Liver (tissue), 9 donors: ENCODE data around the gene C12orf76. TPM values are rescaled to one million over a fixed set of nuclear protein-coding genes. Genes with fewer than 3 reads are reported as not detected.
"Not testable (repeated sequence)": the region's sequence is repeated elsewhere in the genome, so short reads cannot be mapped to it uniquely, and the experiment has no call there.

Experiments
- DNase-seq: peaks from one replicate; pipeline ENCODE4 v3.0.0-alpha.2; 2017; ENCODE audit warnings: low spot score
- H3K27ac ChIP-seq, 2 donors: one replicate each; pipeline ENCODE4 v1.7.0; 2013; ENCODE audit warnings: inconsistent platforms in 2 of 2, low read length in 2 of 2, control low read depth in 1 of 2, low read depth in 1 of 2, mild to moderate bottlenecking in 1 of 2
- H3K27me3 ChIP-seq, 4 donors: one replicate each; pipeline versions ENCODE4 v1.6.1 to v1.7.0; 2013; ENCODE audit warnings: low read length in 3 of 4, inconsistent platforms in 1 of 4, mild to moderate bottlenecking in 1 of 4, moderate library complexity in 1 of 4; ENCODE audit not compliant: control insufficient read depth in 4 of 4, insufficient read depth in 4 of 4
- H3K36me3 ChIP-seq, 4 donors: one replicate each; pipeline versions ENCODE4 v1.6.1 to v1.7.0; 2013; ENCODE audit warnings: low read length in 3 of 4, mild to moderate bottlenecking in 3 of 4, low read depth in 1 of 4, moderate library complexity in 1 of 4; ENCODE audit not compliant: control insufficient read depth in 4 of 4, insufficient read depth in 3 of 4
- H3K4me1 ChIP-seq, 4 donors: one replicate each; pipeline versions ENCODE4 v1.6.1 to v1.7.0; 2013; ENCODE audit warnings: low read length in 3 of 4, mild to moderate bottlenecking in 3 of 4, moderate library complexity in 1 of 4; ENCODE audit not compliant: control insufficient read depth in 4 of 4, insufficient read depth in 4 of 4
- H3K4me3 ChIP-seq, 3 donors: one replicate each; pipeline versions ENCODE4 v1.6.1 to v1.7.0; 2013; ENCODE audit warnings: low read length in 3 of 3, control low read depth in 1 of 3, low read depth in 1 of 3, mild to moderate bottlenecking in 1 of 3
- H3K9ac ChIP-seq, 2 donors: one replicate each; pipeline ENCODE4 v1.7.0; 2013; ENCODE audit warnings: low read length in 2 of 2, mild to moderate bottlenecking in 2 of 2, moderate library complexity in 2 of 2, control low read depth in 1 of 2, low read depth in 1 of 2
- H3K9me3 ChIP-seq, 4 donors: one replicate each; pipeline versions ENCODE4 v1.6.1 to v1.7.0; 2013; ENCODE audit warnings: low read length in 3 of 4; ENCODE audit not compliant: control insufficient read depth in 4 of 4
- ATF3 ChIP-seq: IDR thresholded peaks from 2 replicates; pipeline ENCODE4 v1.6.1; 2016; ENCODE audit warnings: antibody characterized with exemption
- CTCF ChIP-seq: fragments of 150-350 bp; IDR thresholded peaks from 2 replicates; pipeline ENCODE4 v1.5.1; 2017; ENCODE audit warnings: improper control_type of control experiment, low read depth, low read length; ENCODE audit not compliant: missing input control
- FOXA1 ChIP-seq: IDR thresholded peaks from 2 replicates; pipeline ENCODE4 v1.6.1; 2016; ENCODE audit warnings: antibody characterized with exemption
- HNF4A ChIP-seq, 2 donors: conservative IDR thresholded peaks; 2 replicates each; pipeline ENCODE4 v1.6.1; 2016; ENCODE audit warnings: antibody characterized with exemption in 2 of 2, mild to moderate bottlenecking in 2 of 2
- MAX ChIP-seq: IDR thresholded peaks from 2 replicates; pipeline ENCODE4 v1.6.1; 2016; ENCODE audit warnings: antibody characterized with exemption
- NR2F2 ChIP-seq: IDR thresholded peaks from 2 replicates; pipeline ENCODE4 v1.6.1; 2016; ENCODE audit warnings: antibody characterized with exemption
- RAD21 ChIP-seq, 2 donors: IDR thresholded peaks; 2 replicates each; pipeline ENCODE4 v1.6.1; 2016; ENCODE audit warnings: antibody characterized with exemption in 2 of 2, mild to moderate bottlenecking in 2 of 2
- RXRA ChIP-seq, 2 donors: IDR thresholded peaks; 2 replicates each; pipeline ENCODE4 v1.6.1; 2017 to 2018; ENCODE audit warnings: antibody characterized with exemption in 2 of 2, mild to moderate bottlenecking in 1 of 2
- TAF1 ChIP-seq: conservative IDR thresholded peaks from 2 replicates; pipeline ENCODE4 v1.6.1; 2016; ENCODE audit warnings: antibody characterized with exemption, mild to moderate bottlenecking
- ZBTB33 ChIP-seq: IDR thresholded peaks from 2 replicates; pipeline ENCODE4 v1.6.1; 2016; ENCODE audit warnings: antibody characterized with exemption
- WGBS: extraction: QIAGEN DNeasy Blood & Tissue Kit; methylation state at CpG from one replicate; pipeline ENCODE4 v1.1.7; 2013; 5-methylcytosine and 5-hydroxymethylcytosine counted together
- polyA plus RNA-seq, 2 donors: library from polyadenylated mRNA; stranded (reverse) in 1 of 2; unstranded in 1 of 2; fragments of 200-250 nt in 1 of 2; fragments of >200 nt in 1 of 2; fragmentation: Nextera tagmentation in 1 of 2; extraction: Ambion mirVana in 1 of 2; gene quantifications; one replicate each; pipeline versions ENCODE4 v1.2.1 to v1.2.3, GENCODE V29; 2013 to 2015
- total RNA-seq, 2 donors: library from RNA; depleted of rRNA; stranded (reverse); fragments of >200 nt; gene quantifications; one replicate each; pipeline ENCODE4 v1.2.3, GENCODE V29; 2014
- donor health status: healthy.
- donor health status: healthy.
- donor health status: healthy.
- donor health status: healthy.
- donor health status: healthy.

The C12orf76 gene
- total and polyA plus RNA-seq, 4 donors = 5.6 to 22.4 (median 6.1) TPM

GRCh38 chr12:110050927-110051326, 2.6 kb upstream of the C12orf76 start:
- Histone ChIP-seq H3K27me3 (no peaks in the 10 kb centered on the region), H3K36me3 (no peaks in the 10 kb centered on the region), H3K4me3 (no peak overlapping the region), H3K9me3 (no peaks in the 10 kb centered on the region), H3K27ac (no peak overlapping the region), H3K9ac (no peak overlapping the region), H3K4me1 (peaks cover 6 to 23% (median 18%) of the 10 kb centered on the region in 4 donors)
- WGBS = 86% methylated on average over 6 of the region's 6 CpGs
- no peak for TF ChIP-seq ATF3
- TF ChIP-seq HNF4A (conservative IDR thresholded peaks at IDR 0.05) = no peak
- no peak for TF ChIP-seq RXRA (IDR thresholded peaks at IDR 0.05)
- no peak for TF ChIP-seq NR2F2
- TF ChIP-seq RAD21 (IDR thresholded peaks at IDR 0.05) = no peak
- no peak for TF ChIP-seq CTCF
- no peak for TF ChIP-seq TAF1
- no peak for TF ChIP-seq FOXA1
- no peak for TF ChIP-seq MAX
- TF ChIP-seq ZBTB33 = no peak
- DNase-seq = no peak

- not testable (repeated sequence) for H3K27ac ChIP-seq, H3K9me3 ChIP-seq, H3K36me3 ChIP-seq, H3K4me3 ChIP-seq, H3K27me3 ChIP-seq, DNase-seq, H3K9ac ChIP-seq
- 94% methylated on average over 9 of the region's 9 CpGs for WGBS
- peaks cover 6 to 23% (median 18%) of the 10 kb centered on the region in 4 donors for H3K4me1 ChIP-seq
These were observed 1.3 kb upstream of the C12orf76 start for GRCh38 chr12:110049666-110050065.

GRCh38 chr12:110049034-110049433, 712 bp upstream of the C12orf76 start:
- not testable (repeated sequence) for DNase-seq, H3K27me3 ChIP-seq, H3K36me3 ChIP-seq, H3K9me3 ChIP-seq
- peaks cover 6 to 23% (median 18%) of the 10 kb centered on the region in 4 donors for H3K4me1 ChIP-seq
- H3K9ac ChIP-seq = peak overlapping the region in 1 of 2 donors; percentile 85
- WGBS = 92% methylated on average over 11 of the region's 11 CpGs
- H3K27ac ChIP-seq = peak overlapping the region in 1 of 2 donors; percentile 77
- peak overlapping the region in 2 of 3 donors; percentile 79 to 91 for H3K4me3 ChIP-seq
